NCI-H1092 (cell line): ENCODE results near the gene CDC42BPG.

Experiments used
- DNase-seq: peaks from one replicate; lab custom pipeline; 2025; lab: John Stamatoyannopoulos, UW

CDC42BPG gene, protein sequence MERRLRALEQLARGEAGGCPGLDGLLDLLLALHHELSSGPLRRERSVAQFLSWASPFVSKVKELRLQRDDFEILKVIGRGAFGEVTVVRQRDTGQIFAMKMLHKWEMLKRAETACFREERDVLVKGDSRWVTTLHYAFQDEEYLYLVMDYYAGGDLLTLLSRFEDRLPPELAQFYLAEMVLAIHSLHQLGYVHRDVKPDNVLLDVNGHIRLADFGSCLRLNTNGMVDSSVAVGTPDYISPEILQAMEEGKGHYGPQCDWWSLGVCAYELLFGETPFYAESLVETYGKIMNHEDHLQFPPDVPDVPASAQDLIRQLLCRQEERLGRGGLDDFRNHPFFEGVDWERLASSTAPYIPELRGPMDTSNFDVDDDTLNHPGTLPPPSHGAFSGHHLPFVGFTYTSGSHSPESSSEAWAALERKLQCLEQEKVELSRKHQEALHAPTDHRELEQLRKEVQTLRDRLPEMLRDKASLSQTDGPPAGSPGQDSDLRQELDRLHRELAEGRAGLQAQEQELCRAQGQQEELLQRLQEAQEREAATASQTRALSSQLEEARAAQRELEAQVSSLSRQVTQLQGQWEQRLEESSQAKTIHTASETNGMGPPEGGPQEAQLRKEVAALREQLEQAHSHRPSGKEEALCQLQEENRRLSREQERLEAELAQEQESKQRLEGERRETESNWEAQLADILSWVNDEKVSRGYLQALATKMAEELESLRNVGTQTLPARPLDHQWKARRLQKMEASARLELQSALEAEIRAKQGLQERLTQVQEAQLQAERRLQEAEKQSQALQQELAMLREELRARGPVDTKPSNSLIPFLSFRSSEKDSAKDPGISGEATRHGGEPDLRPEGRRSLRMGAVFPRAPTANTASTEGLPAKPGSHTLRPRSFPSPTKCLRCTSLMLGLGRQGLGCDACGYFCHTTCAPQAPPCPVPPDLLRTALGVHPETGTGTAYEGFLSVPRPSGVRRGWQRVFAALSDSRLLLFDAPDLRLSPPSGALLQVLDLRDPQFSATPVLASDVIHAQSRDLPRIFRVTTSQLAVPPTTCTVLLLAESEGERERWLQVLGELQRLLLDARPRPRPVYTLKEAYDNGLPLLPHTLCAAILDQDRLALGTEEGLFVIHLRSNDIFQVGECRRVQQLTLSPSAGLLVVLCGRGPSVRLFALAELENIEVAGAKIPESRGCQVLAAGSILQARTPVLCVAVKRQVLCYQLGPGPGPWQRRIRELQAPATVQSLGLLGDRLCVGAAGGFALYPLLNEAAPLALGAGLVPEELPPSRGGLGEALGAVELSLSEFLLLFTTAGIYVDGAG (N-terminal part only)

GRCh38 chr11:64844330-64845128 is at the start of gene CDC42BPG:
TSS of gene CDC42BPG (minus strand) at chr11:64844653. CDS start at chr11:64844569, 84 bp downstream.
- DNase-seq, result peak; percentile 46

- no peak for DNase-seq
Observed at GRCh38 chr11:64893194-64894069, 49.0 kb upstream of the CDC42BPG start.

- no peak for DNase-seq
Observed at GRCh38 chr11:64892838-64893193, 48.4 kb upstream of the CDC42BPG start.

- DNase-seq, result no peak
Observed at GRCh38 chr11:64892411-64892831, 48.0 kb upstream of the CDC42BPG start.

- DNase-seq, result no peak
Observed at GRCh38 chr11:64891880-64892279, 47.4 kb upstream of the CDC42BPG start.

GRCh38 chr11:64891215-64891848 is 46.9 kb upstream of the CDC42BPG start:
- no peak for DNase-seq

DNA sequence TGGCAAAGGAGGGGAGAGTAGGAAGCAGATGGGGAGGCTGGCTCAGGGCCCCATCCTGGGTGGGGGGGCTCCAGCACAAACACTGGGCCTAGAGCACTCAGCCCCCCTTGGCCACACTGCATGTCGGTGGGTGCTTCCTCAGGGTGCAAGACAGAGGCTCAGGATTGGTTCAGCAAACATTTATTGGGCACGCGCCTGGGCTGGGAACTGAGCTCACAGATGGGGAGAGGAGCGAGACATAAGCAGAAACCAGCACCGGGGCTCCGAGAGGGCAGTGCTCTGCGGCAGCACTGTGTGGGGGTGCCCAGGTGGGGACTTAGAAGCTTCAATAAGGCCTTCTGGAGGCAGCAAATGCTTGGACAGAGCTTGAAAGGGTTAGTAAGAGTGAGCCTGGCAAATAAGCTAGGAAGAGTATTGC is 46.1 kb upstream of the CDC42BPG start:
- DNase-seq, result no peak

GRCh38 chr11:64888729-64889511 is 44.5 kb upstream of the CDC42BPG start:
- no peak for DNase-seq

DNA sequence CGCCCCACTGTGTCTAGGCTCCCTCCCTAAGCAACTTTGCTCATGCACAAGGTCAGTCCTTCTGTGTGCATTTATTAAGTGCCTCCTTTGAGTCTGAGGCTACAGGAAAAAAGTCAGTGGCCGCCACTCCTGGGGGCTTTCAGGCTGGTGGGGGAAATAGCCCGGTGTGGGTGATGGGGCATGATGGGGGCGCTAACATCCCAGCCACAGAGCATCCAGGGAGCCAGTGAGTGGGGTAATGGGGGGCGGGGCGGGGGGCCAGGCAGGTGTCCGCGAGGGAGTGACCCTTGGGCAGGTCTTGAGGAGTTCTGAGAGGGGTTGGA is 43.9 kb upstream of the CDC42BPG start:
- DNase-seq, result no peak

DNA sequence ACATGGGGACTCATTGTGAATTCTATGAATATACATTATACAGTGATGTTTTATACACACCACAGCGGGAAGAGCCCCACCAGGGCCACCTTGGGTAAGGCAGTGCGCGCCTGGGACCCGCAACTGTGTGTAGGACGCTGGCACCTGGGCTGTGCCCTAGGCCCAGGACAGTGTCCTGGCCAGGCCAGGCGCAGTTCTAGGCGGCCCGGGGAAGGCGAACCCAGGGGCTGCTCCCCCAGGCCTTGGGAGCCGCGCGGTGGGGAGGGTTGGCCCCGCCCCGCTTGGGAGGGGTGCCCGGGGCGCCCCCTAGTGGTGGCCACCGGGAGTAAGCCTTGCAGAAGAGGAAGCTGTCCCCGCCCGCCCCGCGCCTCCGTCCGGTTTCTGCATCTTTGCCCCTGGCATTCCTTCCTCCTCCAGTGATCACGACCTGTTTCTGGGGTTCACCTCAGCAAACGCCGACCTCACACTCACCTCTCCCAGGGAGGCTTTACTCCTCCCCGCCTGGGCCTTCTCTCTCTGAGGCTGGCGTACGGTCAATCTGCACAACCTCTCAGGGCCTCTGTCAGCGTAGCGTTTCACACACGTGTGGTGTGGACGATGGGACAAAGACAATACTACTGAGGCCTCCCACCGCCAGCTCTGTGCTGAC is 43.4 kb upstream of the CDC42BPG start:
- peak; percentile 54 for DNase-seq

DNA sequence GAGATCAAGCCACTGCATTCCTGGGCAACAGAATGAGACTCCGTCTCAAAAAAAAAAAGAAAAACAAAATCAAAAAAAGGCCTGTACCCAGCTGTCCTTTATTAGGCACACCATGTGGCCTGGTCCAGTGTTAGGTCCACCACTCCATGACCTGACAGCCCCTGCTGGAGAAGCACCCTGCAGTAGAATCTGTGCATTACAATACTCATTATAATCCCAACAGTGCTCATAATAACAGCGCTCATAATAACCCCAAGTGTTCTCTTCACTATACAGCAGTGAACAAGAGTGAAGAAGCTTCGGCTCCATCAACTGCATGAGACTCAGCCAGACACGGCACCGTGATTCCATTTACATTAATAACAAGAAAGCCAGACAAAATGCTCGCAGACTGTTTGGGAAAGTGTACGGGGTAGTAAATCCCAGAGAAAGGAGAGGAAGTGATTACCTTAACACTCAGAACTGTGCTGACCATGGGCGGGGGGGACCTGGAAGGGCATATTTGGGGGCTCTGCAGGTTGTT is 42.8 kb upstream of the CDC42BPG start:
- DNase-seq, result no peak

GRCh38 chr11:64885367-64886286 is 41.2 kb upstream of the CDC42BPG start:
- no peak for DNase-seq

GRCh38 chr11:64884019-64884418 is 39.6 kb upstream of the CDC42BPG start:
- DNase-seq, result no peak

- DNase-seq, result no peak
Observed at GRCh38 chr11:64883575-64883974, 39.1 kb upstream of the CDC42BPG start.

- no peak for DNase-seq
Observed at GRCh38 chr11:64882243-64882642, 37.8 kb upstream of the CDC42BPG start.

GRCh38 chr11:64881476-64881875 is 37.0 kb upstream of the CDC42BPG start:
- DNase-seq, result no peak
